ENCODE measurements around the gene TREM1.

The TREM1 gene

DNA sequence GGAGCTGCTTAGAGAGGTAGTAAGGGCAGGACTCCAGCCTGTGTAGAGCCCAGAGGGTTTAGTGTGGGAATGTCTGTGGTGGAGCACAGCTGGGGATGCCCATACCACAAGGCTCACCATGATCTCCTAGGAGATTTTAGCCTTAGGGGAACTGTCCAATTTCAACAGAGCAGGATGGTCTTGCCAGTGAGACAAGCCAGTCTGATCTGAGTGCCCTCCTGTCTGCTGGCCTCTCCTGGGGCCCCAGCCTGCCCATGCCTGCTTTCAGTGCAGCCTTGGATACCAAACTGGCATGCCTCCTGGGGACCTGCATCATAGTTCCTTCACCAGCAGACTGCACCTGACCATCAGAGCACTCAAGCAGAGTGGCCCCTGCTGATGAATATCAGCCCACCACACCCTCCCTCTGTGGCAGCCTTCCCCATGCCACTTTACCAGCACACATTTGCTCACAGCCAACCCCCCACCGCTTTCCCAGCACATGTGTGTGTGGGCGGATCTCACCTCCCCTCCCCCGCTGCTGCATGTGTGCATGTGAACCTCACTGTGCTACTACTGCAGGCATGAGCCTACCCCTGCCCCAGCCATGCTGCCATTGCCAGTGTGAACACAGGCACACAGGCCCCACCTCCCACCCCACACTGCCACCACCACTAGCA, 7.9 kb upstream of the TREM1 start:
- no peak for DNase-seq

DNA sequence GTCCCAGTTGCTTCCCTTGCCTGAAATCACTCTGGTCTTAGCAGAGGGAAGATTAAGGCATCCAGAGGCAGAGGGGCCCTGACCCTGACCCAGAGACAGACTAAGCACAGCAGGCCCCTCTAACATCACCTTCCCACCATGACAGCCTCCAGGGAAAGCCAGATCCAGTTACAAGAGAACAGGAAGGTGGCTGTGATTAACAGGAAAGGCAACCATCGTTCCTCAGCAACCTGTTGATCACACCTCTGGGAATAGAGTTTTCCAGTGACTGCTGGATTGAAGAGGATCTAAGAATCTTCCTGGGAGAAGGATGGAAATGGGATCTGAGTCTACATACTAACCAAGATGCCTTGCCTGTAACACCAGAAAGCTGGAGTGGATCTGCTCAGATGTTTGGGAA, 5.2 kb upstream of the TREM1 start:
- no peak for DNase-seq

DNA sequence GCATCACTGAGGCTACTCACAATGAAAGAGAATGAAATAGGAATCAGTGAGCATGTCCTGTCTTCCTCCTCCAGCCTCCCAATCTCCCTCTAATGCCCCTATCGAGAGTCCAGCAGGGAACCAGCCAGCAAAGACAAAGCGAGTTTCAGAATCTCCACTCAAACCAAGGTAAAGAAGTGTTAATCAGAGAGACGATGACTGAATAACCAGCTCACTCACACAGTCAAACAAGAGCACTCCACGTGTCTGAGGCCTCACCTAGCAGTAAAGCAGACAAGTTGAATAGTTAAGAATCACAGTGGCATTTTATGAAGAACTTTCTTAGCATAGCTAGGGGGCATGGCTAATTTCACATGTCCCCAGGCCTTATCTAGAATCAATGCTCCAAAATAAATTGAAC, 3.3 kb upstream of the TREM1 start:
- no peak for DNase-seq

DNA sequence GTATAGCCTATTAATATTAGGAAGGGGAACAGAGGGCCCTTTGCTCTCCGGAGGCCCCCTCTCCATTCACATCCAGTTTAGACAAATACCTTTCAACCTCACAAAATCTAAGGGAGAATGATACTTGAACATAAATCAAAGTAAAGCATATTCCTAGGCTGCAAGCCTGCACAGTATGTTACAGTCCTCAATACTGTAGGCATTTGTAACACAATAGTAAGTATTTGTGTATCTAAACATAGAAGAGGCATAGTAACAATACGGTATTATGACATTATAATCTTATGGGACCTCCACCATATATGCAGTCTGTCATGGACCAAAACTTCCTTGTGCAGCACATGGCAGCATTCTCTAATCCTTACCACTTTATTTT, 2.3 kb upstream of the TREM1 start:
- no peak for DNase-seq

GRCh38 chr6:41288030-41288753, 1.7 kb upstream of the TREM1 start:
- no peak for DNase-seq

DNA sequence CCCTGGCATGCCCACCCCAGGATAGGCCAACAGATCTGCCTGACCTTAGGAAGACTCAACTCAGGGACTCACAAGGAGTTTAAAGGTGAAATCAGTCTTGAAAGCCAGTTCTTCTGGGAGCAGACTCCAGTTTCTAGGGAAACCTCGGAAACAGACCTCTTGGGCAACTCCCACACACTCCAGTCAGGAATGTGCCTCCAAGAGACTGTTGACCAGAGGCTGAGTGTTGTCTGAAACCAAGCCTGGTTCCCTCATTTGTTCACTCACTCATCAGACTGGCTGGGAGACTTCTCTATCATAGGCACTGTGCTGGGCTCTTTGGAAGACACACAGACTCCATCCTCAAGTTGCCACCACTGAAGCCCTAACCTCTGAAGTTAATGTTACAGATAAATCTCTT, 1.8 kb downstream of the TREM1 start:
- no peak for DNase-seq

- no peak for DNase-seq
These were observed 2.9 kb downstream of the TREM1 start for GRCh38 chr6:41283600-41283999.

- no peak for DNase-seq
These were observed 6.0 kb downstream of the TREM1 start for GRCh38 chr6:41280381-41281057.

DNA sequence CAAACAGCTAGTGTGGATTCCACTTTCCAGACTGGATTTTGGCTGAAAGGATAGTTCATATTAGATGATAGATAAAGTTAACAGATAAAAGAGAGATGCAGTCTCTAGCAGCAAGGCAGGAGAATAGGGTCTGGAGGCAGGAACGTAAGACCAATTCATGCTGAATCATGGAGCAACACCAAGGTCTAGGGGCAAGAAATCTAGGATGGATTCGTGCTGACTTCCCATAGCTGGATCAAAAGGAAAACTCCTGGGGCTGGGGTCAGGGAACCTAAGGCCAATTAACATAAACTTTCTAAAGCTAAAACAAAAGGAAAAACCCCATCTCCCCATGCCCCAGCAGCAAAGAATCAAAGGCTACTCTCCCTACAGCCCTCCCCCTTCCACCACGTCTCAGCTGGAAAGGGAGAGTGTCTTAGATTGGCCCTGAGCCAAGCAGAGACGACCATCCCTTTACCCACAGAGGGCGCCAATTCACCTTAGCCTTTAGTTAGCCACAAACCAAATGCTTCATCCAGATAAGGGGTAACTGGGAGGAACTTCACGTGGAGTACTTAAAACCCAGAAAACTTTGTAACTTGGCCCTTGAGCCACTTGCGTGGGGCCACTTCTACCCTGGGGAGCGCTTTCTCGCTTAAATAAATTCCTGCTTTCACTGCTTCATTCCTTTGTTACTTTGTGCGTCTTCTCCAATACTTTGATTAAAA, 7.6 kb downstream of the TREM1 start:
- peak; percentile 66 for DNase-seq

DNA sequence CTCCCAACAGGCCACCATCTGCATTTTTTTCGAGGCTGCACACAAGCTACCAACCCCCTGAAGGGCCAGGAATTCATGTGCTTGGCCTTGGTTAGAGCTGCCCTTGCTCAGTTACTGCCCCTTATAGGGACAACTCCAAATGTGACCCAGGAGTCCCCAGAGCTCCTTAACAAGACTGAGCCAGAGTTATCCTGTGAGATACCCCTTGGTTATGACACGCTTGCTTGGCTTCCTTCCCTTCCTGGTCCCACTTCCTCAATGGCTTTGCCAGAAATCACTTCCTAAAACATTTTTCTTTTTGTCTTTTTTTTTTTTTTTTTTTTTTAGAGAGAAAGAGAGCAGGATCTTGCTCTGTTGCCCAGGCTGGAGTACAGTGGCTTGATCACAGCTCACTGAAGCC, 8.9 kb downstream of the TREM1 start:
- no peak for DNase-seq

GRCh38 chr6:41275489-41275888, 11.0 kb downstream of the TREM1 start:
- DNase-seq, result no peak

DNA sequence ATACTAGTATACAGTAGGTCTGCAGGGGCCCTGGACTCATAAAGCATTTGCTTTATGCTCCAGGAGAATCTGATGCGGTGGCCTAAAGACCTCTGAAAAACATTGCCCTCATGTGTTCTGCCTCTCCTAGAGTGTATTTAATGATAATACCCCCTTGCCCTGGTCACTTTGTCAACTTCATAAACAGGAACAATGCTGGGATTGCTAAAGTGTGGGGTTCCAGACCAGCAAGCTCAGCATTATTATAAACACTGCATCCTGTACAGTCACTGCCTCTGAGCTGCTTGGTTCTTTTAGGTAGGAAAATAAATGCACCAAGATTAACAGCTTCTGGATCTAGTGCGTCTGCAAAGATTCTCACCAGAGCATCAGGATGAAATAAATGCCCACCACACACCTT, 12.2 kb downstream of the TREM1 start:
- DNase-seq, result no peak

DNA sequence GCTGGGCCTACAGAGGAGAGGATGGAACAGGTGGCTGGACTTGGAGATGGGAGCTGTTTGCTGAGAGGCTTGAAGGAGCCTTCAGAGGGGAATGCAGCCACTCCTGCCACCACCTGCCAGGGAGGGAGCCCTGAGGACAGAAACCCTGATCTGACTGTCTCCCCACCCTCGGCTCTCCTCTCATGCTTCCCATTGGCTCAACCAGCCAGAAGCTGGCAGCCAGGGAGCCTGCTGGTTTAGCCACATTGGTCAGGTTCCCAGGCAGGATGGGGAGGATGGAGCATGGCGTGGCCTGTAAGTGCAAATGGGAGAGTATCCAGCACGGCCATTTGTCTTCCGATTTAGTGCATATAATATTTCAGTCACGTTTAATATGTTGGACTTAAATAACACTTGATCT, 12.8 kb downstream of the TREM1 start:
- no peak for DNase-seq

- no peak for DNase-seq
These were observed 13.8 kb downstream of the TREM1 start for GRCh38 chr6:41272591-41273240.

DNA sequence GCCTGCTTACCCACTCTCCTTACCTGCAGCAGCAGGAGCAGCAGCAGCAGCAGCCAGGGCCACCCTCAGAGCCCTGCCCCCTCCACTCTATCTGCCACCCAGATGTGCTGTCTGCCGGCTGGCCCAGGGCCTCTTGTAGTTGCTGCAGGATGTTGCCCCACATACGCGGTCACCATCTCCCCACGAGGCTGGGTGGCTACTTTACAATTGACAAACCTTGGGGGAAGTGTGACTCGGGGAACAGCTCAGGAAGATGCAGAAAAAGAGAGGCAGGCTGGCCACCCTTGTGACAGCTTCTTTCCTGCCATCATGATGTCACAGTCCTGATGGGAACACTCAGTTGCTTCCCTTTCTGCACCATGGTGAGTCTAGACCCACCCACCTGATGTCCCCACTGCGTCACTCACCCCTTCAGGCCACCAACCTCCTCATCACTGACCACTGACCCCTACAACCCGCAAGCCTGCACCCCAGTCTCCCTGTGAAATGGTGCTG, 14.5 kb downstream of the TREM1 start:
- no peak for DNase-seq

GRCh38 chr6:41269716-41270115, 16.8 kb downstream of the TREM1 start:
- DNase-seq, result no peak

DNA sequence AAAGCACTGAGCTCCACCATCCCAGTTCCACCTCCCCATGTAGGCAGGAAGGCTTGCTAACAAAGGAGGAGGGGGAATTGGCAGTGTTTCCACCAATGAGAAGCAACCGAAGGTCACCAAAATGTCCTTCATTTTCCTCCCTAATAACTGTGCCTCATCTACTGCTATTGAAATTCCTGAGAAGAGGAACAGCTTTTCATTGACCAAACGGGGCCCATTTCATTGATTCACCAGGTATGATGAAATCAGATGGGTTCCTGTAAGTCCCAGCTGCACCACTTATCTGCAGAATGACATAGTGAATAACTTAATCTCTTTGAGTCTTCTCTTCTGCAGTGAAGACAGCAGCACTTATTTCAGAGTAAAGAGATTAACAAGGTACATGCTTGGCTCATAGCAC, 17.3 kb downstream of the TREM1 start:
- no peak for DNase-seq

GRCh38 chr6:41268478-41268877, 18.0 kb downstream of the TREM1 start:
- no peak for DNase-seq

- DNase-seq, result no peak
These were observed 19.9 kb downstream of the TREM1 start for GRCh38 chr6:41266541-41266940.

- no peak for DNase-seq
These were observed 23.2 kb downstream of the TREM1 start for GRCh38 chr6:41263267-41263666.

DNA sequence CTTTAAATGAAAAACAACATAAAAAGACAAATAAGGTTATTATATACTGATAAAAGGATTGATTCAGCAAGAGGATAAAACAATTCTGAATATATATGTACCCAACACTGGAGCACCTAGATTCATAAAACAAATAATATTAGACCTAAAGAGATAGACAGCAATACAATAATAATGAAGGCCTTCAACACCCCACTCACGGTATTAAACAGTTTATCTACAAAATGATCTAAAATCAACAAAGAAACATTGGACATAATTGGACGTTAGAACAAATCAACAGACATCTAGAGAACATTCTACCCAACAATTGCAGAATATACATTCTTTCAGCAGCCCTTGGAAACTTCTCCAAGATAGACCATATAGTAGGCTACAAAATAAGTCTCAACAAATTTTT, 24.1 kb downstream of the TREM1 start:
- DNase-seq, result no peak

GRCh38 chr6:41258196-41258493, 28.3 kb downstream of the TREM1 start:
- DNase-seq, result no peak
